Measurements from ENCODE around the gene NME5.

Gene NME5

GRCh38 chr5:138109463-138110265 is 29.6 kb downstream of the NME5 start:
- Mint-ChIP-seq H3K4me3 (no peak overlapping the region), H3K36me3 (ENCODE audit: low read depth) (no peaks in the 10 kb centered on the region)

GRCh38 chr5:138107213-138107612 is 32.0 kb downstream of the NME5 start:
- Mint-ChIP-seq H3K36me3 (ENCODE audit: low read depth) (no peaks in the 10 kb centered on the region), H3K27me3 (ENCODE audit: low read depth) (peaks cover 10% of the 10 kb centered on the region), H3K9me3 (no peaks in the 10 kb centered on the region), H3K4me1 (peaks cover 17% of the 10 kb centered on the region), H3K27ac (peak overlapping the region in 2 of 3 experiments; percentile 17 to 30), H3K4me3 (no peak overlapping the region)
- no peak for TF ChIP-seq CTCF (IDR thresholded peaks at IDR 0.05; ENCODE audit: unreplicated experiment in 3 of 3)

More at GRCh38 chr5:138109463-138110265, 29.6 kb downstream of the NME5 start:
- Mint-ChIP-seq H3K9me3 (no peaks in the 10 kb centered on the region), H3K27ac (no peak overlapping the region), H3K27me3 (ENCODE audit: low read depth) (peaks cover 3% of the 10 kb centered on the region), H3K4me1 (peaks cover 17% of the 10 kb centered on the region)
- no peak for TF ChIP-seq CTCF (IDR thresholded peaks at IDR 0.05; ENCODE audit: unreplicated experiment in 3 of 3)

GRCh38 chr5:138105709-138106108 is 33.5 kb downstream of the NME5 start:
- Mint-ChIP-seq H3K27me3 (ENCODE audit: low read depth) (peaks cover 19% of the 10 kb centered on the region), H3K4me3 (no peak overlapping the region)
- no peak for TF ChIP-seq CTCF (IDR thresholded peaks at IDR 0.05; ENCODE audit: unreplicated experiment in 3 of 3)

GRCh38 chr5:138103319-138103637 is 36.0 kb downstream of the NME5 start:
- Mint-ChIP-seq H3K4me1 (peaks cover 6% of the 10 kb centered on the region), H3K9me3 (peaks cover 2% of the 10 kb centered on the region), H3K27me3 (ENCODE audit: low read depth) (peaks cover 16% of the 10 kb centered on the region), H3K27ac (no peak overlapping the region), H3K36me3 (ENCODE audit: low read depth) (no peaks in the 10 kb centered on the region), H3K4me3 (no peak overlapping the region)
- no peak for TF ChIP-seq CTCF (IDR thresholded peaks at IDR 0.05; ENCODE audit: unreplicated experiment in 3 of 3)

More at GRCh38 chr5:138105709-138106108, 33.5 kb downstream of the NME5 start:
- H3K4me1 Mint-ChIP-seq = peaks cover 15% of the 10 kb centered on the region
- H3K9me3 Mint-ChIP-seq = no peaks in the 10 kb centered on the region
- H3K36me3 Mint-ChIP-seq (ENCODE audit: low read depth) = no peaks in the 10 kb centered on the region
- no peak overlapping the region for H3K27ac Mint-ChIP-seq

- Mint-ChIP-seq H3K9me3 (peaks cover 2% of the 10 kb centered on the region), H3K27me3 (ENCODE audit: low read depth) (peaks cover 16% of the 10 kb centered on the region), H3K27ac (no peak overlapping the region), H3K36me3 (ENCODE audit: low read depth) (no peaks in the 10 kb centered on the region), H3K4me1 (peaks cover 4% of the 10 kb centered on the region), H3K4me3 (no peak overlapping the region)
- TF ChIP-seq CTCF (IDR thresholded peaks at IDR 0.05; ENCODE audit: unreplicated experiment in 3 of 3) = no peak
These were observed 36.5 kb downstream of the NME5 start for GRCh38 chr5:138102454-138103318.

Data from nephron (organoid).